Peyer's patch (tissue), 4 donors: Measurements from ENCODE around the gene ZFPM1.

ENCODE experiments used
- POLR2A ChIP-seq, 2 donors: fragments of 450-650 bp; IDR thresholded peaks; one replicate each; pipeline ENCODE4 v1.5.1; 2017; ENCODE audit warnings: antibody characterized with exemption in 2 of 2, mild to moderate bottlenecking in 2 of 2, moderate library complexity in 2 of 2
- TF ChIP-seq, protein P1 (sequence below), 6 experiments: fragments of 450-650 bp in 4 of 6; fragments of 200-600 bp in 2 of 6; sonication (generic) in 1 of 6; IDR thresholded peaks; one replicate each; pipeline ENCODE4 v1.5.1; 2017 to 2019; ENCODE audit warnings: antibody characterized with exemption in 6 of 6, mild to moderate bottlenecking in 3 of 6, moderate library complexity in 1 of 6

DNA sequence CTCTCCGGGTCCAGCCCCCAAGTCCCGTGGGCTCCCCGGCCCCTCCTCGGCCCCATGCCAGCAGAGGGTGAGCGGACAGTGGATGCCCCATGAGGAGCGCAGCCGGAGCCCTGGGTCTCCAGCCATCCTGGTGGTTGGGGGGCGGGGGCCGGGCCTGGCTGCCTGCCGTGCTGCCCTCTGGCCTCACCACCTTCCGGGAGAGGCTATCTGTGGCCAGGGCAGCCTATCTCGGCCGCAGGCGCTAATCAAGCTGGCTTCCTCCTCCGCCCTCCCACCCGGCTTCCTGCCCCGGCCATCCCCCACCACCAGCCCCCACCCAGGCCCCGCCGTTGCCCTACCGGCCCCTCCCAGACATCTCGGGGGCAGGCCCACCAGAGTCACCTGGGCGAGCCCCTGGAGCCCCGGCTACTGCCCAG, 46.8 kb downstream of the ZFPM1 start:
- TF ChIP-seq, protein P1, sequence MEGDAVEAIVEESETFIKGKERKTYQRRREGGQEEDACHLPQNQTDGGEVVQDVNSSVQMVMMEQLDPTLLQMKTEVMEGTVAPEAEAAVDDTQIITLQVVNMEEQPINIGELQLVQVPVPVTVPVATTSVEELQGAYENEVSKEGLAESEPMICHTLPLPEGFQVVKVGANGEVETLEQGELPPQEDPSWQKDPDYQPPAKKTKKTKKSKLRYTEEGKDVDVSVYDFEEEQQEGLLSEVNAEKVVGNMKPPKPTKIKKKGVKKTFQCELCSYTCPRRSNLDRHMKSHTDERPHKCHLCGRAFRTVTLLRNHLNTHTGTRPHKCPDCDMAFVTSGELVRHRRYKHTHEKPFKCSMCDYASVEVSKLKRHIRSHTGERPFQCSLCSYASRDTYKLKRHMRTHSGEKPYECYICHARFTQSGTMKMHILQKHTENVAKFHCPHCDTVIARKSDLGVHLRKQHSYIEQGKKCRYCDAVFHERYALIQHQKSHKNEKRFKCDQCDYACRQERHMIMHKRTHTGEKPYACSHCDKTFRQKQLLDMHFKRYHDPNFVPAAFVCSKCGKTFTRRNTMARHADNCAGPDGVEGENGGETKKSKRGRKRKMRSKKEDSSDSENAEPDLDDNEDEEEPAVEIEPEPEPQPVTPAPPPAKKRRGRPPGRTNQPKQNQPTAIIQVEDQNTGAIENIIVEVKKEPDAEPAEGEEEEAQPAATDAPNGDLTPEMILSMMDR (IDR thresholded peaks at IDR 0.05), result no peak
- no peak for TF ChIP-seq POLR2A (IDR thresholded peaks at IDR 0.05)
